Fibroblast of peridontal ligament (primary cell): ENCODE measurements around the gene RECQL5.

Source experiments
- DNase-seq: peaks from one replicate; pipeline ENCODE4 v3.0.0-alpha.2; 2010; ENCODE audit errors: extremely low read depth

Gene RECQL5

DNA sequence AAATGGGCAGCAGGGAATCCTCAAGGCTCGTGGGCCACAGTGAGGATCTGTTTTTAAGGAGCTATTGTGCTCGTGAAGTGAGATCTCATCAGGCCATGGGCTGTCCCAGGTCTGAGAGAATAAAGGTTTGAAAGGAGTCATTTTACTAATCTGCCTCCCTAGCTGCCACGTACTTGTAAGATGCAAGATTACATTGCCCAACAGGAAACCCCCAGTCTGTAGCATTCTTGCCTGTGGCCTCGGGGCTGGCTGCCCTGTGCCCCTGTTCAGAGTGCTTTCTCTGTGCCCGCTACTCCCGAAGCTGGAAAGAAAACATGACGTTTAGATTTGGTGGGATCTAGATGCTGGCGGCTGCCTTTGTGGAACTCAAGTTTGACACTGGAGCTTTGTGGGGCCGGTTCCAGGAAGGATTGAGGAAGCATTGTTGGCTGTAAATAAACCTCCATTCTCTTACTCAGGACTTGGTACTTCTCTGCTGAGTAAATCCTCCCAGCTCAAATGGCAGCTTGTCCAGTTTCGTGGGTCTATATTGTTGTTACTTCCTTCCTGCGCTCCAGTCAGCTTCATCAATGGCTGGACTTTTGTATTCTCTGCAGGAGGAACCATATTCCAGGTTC lies 21.4 kb upstream of the RECQL5 start:
- DNase-seq, result no peak

DNA sequence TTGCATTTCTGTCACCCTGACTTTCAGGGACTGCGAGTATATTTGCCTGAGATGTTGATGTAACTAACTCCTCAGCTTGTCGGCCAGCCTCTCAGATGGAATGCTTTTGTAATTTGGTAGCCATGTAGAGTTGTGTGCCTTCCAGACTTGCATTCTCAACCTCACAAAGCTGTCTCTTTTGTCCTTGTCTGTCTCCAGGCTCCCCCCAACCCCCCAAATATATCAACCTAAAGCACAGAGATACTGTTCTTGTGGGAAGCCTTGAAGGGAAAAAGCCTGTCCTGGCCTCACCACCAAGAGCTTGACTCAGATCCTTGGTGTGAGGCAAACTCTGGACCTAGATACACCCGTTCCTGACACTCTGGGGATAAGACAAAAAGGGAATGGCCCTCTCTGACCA lies 18.5 kb upstream of the RECQL5 start:
- peak; percentile 30 for DNase-seq

DNA sequence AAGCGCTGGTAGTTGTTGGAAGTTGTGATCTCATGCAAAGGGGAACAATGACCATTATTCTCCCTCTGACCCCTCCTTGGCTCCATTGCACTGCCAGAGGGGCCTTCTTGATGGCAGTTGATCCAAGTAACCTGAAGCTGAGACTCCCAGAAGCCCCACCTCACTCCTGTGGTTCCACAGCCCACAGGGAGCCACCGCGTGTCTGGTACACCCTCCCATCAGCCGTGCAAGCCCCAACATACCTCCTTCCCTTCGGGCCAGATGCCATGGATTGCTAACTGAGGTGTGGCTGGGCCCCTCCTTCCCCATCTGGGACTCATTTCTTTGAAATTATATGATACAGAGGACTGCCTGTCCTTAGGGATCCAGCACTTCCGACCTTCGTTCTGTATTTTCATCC lies 18.0 kb upstream of the RECQL5 start:
- no peak for DNase-seq

DNA sequence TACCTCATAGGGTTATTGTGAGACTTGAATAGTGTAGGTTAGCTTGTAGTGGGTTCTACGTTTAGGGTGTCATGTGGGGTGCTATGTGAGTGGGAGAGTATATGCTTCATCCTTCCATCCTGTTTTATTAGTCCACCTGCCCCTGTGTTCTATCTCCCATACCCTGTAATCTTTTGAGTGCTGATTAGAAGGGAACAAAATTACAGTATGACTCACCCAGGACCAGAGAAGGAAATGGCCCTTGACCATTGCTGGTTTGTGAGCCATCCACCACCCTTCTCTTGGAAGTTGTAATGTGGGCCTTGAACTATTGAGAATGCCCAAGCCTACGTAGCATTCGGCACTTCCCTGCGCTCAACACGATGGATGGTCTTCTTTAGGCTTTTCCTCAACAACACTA lies 17.3 kb upstream of the RECQL5 start:
- DNase-seq, result no peak

DNA sequence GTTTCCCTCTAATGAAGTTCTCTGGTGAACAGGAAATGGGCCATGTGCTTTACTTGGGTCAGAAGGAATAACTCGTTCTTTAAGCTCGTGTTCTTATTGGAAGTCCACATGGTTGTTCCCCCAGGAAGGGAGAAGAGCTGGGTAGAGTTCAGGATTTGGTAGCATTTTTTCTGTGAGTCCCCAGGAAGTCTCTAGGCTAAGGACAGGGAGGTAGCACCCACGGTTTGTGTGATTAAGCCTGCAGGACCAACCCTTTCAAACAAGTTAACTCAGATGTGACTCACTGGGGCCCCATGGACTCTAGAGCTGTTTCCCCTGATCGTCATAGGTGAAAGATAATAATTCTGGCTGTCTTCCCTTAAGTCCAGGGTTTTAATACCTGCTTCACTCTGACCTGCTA lies 16.6 kb upstream of the RECQL5 start:
- DNase-seq, result no peak

DNA sequence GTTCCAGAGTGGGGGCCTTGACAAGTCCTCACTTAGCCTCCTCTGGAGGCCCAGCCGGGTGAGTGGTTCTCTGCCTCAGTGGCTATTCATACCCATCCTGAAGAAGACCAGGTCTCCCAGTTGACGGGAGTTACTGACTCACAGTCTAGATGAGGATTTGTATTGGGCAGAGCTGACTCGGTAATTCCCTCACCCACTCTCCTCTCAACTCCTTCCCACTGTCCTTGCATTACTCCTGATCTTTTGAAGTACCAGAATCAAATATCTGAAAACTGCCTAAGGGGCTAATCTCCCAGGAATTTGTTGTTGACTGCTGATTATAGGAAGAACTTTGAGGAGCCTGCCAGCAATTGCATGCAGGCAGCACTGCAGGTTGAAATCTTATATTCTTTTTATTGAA lies 14.3 kb upstream of the RECQL5 start:
- peak; percentile 52 for DNase-seq

DNA sequence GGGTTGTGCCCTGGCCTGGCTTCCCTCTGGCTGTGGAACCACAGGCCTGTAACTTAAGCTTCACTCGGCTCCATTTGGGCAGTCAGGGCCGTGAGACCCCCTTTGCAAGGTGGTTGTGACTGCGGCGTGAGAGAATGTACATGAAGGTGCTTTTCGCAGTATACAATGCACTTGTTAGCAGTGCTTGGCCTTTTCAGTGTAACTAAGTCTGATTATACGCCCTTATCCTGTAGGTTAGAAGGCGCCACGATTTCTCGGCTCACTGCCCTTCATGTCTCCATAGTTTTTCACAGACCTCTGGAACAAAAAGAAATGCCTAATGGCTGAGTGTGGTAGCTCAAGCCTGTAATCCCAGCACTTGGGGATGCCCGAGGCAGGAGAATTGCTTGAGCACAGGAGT lies 13.5 kb upstream of the RECQL5 start:
- no peak for DNase-seq

DNA sequence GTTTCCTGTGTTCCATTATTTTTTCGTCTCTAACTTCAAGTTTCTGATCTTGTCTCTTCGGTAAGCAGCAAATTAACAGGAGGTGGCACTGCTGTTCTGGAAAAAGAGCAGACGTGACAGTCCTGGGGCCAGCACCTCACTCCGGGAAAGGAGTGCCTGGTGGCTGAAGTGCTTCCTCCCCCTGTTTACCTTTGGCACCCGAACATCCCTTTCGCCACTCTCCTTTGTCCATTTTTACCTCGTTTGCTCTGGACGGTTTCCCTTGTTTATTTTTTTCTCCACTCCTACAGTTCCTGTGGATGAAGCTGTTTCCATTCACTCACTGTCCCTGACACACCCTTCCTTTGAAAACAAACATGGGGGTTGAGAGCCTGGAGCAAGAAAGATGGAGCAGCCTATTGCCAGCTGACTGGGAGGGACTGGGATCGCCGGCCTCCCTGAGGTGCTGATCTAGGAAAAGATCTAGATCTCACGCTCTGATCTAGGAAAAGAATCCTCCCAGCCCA lies 12.8 kb upstream of the RECQL5 start:
- no peak for DNase-seq

DNA sequence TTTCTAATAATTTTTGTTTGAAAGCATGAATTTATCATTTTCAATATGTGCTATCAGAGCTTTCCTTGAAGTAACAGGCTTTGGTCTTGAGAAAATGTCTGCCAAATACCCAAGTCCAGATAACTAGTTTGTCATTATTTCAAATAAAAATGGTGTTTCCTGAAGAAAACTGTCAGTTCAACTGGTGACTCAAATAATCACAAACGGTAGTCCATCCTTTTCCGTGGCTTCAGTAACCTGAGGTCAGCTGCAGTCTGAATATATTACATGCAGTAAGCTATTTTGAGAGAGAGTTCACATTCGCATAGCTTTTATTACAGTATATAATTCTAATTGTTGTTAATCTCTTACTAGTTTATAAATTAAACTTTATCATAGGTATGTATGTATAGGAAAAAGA lies 9.5 kb upstream of the RECQL5 start:
- DNase-seq, result no peak

DNA sequence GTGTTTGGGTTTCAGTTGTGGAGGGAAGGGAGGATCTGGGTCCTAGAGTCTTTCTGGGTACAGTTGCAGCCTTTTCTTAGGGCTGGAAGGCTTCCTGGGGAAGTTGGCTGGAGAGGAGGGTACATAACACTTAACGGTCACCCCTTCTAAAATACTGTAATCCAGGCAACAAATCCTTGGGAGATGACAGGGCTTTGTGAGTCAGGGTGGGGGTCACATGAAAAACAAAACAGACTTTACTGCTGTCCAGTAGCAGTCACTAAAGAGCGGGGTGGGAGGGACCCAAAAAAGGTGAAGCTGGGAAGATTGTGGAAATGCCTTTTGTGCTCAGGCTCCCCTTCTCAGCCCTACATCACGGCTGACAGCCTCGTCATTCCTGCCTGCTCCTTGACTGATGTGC lies 6.5 kb upstream of the RECQL5 start:
- DNase-seq, result no peak

DNA sequence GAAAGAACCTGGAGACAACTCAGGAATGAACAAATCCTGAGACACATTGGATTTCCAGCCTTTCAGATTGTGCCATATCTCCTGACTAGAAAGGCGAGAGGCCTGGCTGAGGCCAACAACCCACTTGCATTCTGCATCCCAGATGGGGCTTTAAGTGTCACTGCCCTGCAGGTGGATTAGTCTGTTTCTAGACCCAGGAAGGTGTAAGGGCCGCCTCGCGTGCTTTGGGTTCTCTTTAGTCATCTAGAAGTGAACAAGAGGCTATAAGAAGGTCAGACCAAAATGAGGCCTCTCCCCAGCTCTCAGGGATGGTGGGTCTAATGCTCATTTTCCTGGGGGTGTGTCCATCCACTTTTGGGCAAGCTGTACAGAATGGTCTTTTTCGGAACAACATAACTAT lies 5.1 kb upstream of the RECQL5 start:
- DNase-seq, result no peak

DNA sequence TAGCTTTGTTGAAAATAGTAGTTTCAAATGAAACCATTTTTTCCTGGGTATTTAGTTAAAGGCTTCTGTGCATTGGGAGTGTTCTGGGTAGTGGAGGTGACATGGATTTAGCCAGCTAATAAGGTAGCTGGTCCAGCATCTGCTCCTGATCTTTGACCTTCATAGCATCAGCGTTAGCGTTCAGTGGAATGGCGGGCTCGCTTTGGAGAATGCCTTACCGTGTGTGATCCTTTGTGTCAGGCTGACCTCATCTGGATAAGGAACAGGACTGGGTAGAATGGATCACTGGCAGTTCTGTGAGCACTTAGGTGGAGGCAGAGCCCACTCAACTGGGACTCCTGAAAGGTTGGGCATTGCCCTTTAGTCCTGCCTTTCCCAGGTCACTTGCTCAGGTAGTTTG lies 3.9 kb upstream of the RECQL5 start:
- DNase-seq, result no peak

DNA sequence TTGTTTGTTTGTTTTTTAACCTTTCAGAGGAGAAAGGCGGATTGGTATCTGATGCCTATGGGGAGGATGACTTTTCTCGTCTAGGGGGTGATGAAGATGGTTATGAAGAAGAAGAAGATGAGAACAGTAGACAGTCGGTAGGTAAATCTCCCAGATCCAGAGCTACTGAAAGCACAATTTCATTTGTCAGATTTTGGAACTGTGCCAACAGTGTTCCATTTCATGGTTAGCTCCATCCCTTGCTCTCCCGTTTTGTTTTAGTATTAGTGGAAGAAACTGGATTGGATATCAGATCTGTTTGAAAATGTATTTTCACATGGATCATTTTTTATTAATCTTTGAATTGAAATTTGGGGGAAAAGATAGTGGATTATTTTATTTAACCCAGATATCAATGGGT lies 1.5 kb upstream of the RECQL5 start:
- no peak for DNase-seq

DNA sequence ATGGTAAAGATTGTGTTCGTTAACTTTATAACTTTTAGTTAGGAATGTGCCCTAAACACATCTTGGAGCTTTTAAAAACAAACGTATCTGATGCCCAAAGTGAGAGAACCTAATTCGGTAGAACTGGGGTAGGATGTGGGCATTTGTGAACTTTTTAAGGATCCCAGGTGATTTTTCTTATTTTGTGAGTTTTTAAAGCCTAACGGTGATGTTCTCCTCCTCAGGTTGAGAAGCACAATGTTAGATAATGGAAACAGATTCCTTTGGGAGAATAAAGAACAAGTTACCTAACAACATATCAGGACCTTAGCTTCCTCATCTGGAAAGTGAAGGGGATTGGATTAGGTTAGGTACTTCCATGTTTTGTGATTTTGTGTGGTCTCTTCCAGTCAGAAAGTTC lies 871 bp upstream of the RECQL5 start:
- DNase-seq, result no peak

DNA sequence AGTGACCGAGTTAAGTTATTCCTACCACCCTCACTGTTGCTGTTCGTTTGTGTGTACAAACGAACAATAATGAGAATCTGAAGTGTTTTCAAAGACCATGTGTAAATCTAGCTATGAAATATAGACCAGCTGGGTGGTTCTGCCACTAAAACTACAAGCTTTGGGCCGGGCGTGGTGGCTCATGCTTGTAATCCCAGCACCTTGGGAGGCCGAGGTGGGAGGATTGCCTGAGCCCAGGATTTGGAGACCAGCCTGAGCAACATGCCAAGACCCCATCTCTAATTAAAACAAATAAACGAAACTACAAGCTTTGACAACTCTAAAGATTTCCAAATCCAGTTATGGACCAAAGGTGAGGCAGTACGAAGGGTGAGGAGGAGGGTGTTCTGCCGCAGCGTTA lies 973 bp downstream of the RECQL5 start:
- no peak for DNase-seq

DNA sequence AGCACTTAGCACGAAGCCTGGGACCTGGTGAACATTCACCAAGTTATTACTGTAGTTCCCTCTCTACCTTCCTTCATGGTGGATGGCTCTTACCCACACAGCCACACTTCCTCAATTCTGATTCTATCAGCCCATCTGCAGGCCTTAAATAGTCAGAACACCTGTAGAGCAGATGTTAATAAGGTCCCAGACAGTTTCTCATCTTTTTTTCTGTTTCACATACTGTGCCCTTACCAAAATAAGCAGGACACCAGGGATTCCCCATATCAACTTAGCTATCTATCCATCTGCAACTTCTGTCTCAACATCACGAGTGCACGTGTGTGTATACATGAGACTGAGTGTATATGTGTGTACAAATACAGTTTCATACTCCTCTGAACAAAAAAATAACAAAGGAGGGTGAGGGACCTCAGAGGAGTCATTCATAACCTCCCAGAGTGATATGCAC lies 2.8 kb downstream of the RECQL5 start:
- no peak for DNase-seq

DNA sequence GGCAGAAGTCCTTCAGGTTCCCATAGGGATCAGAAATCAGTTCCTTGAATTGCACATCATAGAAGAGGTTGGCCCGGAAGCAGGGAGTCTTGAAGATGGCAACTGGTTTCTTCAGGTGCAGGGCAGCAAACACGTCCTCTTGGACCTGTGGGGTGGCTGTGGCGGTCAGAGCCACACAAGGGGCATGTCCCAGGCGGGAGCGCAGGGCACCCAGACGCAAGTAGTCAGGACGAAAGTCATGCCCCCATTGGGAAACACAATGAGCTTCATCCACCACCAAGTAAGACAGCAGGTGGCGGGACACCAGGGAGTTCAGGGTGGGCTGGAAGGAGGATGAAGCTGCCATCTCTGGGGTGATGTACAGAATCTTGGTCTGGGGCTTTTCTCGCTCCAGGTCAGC lies 4.4 kb downstream of the RECQL5 start:
- DNase-seq, result no peak

DNA sequence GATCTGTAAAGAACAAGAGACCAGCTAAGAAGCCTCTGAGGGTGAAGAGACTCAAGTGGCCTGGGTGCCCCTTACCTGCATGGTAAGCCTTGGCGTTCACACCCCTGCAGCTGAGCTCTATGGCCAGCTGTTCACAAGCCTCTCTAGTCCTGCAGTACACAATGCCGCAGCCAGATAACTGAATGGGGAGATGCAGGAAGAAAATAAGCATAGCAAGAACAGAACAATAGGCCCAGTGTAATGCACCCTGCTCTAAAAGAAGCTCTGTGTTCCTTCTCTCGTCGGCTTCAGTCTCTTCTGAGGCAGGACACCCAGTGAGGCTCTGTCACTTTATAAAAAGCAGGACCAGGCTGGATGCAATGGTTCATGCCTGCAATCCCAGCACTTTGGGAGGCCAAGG lies 5.4 kb downstream of the RECQL5 start:
- DNase-seq, result no peak

DNA sequence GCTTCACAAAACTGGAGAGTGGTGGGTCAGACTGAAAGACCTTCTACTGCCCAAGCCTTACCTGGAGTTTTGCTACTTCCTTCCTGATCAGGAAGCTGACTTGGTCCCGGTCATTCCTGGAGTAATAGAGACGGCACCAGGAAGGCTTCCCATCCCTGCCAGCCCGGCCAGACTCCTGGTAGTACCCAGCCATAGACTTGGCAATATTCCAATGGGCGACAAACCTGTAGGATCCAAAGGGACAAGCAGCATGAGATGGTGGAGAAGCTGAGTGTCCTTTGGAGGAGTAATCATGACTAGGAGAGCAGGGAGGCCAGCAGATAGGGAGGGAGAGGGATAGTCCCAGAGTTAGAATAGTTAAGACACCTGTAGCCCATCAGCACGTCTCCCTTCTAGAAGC lies 8.7 kb downstream of the RECQL5 start:
- no peak for DNase-seq

DNA sequence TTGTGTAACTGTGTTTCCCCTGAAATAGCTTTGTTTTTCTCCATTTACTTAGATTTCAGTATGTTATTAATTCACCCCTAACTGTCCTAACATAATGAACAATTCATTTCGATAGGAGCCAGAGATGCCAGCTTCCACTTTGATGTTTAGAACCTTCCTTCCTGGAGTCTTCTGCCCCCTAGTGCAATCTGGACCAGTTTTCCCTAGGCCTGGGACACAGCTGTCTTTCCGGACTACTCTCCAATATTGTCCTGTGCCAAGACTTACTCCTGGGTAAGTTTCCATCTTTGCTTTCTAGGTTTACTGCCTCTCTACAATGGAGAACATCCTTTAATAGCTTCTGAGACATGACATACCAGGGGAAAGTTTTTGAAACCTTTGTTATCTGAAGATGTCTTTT lies 12.8 kb downstream of the RECQL5 start:
- DNase-seq, result peak; percentile 9

DNA sequence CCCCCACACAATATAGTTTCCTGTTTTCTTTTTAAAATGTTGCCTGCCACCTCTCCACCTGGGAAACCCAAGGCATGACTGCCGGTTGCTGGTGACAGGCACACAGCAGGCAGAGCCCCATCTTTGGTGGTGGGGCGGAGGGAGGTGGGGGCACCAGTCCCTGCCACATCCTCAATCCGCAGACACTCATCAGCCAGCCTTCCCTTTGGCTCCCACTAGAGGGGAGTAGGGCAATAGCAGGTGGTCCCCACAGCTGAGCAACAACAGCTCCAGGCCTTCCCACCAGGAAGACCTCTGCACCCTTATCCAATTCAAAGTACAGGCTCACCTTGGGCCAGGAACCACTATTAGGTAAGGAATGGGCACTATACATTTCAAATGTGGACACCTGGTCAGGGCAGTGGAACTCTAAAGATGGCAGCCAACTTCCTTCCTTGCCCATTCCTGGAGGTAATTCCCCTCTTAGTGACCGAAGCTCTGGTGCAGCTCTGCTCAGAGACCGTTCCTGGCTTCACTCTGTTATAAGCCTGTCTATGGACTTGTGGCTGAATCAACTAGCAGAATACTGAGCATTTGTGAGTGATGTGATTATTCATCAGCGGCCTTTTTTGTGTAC lies 13.9 kb downstream of the RECQL5 start:
- peak; percentile 20 for DNase-seq

DNA sequence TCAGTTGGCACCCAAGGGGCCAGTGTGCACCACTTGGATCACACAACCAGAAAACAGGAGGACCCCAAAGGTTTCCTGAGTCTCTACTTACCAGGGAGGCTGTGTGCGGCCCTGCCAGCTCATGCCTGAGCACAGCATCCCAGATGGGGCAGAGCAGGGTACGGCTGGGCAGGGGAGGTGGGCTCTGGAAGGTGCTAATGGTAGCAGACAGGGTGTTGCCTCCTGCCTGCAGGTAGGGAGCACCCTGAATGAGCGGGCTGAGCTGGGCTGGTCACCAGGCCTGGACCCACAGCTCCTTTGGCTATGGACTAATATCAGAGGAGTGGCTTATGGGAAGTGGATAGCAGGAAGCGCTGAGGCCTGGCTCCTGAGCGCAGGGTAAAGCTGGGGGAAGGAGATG lies 14.6 kb downstream of the RECQL5 start:
- no peak for DNase-seq

DNA sequence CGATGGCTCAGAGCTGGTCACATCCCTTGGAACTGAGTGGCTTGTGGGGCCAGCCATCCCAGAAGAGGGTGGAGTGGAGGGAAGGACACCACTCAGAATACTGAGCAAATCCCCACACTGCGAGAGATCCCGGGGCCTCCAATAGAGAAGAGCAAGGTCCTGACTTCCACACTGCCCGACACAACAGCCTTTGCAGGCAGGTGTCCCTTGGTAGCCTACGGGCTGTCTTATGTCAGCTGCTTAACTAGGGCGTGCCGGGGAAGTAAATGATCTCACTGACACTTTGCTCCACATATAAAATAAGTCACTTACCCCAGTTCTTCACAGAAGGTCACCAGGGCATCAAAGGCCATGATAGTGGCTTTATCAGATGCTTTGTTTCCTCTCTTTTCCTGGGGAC lies 16.1 kb downstream of the RECQL5 start:
- no peak for DNase-seq

DNA sequence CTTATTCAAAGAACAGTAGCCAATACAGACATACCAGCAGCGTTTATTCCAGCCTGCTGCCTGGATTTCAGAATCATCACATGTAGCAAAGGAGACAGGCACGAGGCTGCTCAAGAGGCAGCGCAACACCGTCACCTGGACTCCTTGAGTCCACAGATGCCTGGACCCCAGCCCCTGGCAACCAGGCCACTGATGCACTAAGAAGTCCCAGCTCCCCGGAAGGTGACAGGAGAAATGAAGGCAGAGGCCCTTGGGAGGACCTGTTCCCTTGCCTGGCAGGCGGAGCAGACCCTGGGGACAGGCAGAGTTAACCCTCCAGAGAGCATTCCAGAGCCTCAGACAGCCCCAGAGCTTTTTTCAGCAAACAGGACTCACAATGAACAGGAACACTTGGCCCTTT lies 17.3 kb downstream of the RECQL5 start:
- DNase-seq, result no peak
